Measurements from ENCODE around the gene EYA2. TPM values are rescaled to one million over a fixed set of nuclear protein-coding genes. Genes with fewer than 3 reads are reported as not detected.

The EYA2 gene
- polyA plus RNA-seq, 3 donors, result 0.04 to 0.16 TPM; not detected in 1

GRCh38 chr20:46899621-46900020 lies 5.0 kb downstream of the EYA2 start:
- Mint-ChIP-seq H3K27me3 (ENCODE audit: low read depth in 3 of 3) (peaks cover 42 to 48% (median 46%) of the 10 kb centered on the region in 3 donors), H3K4me3 (no peak overlapping the region), H3K36me3 (no peaks in the 10 kb centered on the region), H3K9me3 (peaks cover 0 to 3% (median 0%) of the 10 kb centered on the region in 7 donors), H3K4me1 (peaks cover 6% of the 10 kb centered on the region), H3K27ac (no peak overlapping the region)
- H3K4me3 ChIP-seq (replicated peaks in 1 of 3; ENCODE audit: low read depth in 2 of 3, low read length in 3 of 3), result no peak overlapping the region
- no peak overlapping the region for H2AFZ ChIP-seq (ENCODE audit: insufficient read depth, low read depth, low read length, poor library complexity, severe bottlenecking)
- no peaks in the 10 kb centered on the region for H3K36me3 ChIP-seq (replicated peaks in 1 of 2; ENCODE audit: control insufficient read depth in 1 of 2, insufficient read depth in 2 of 2, low read length in 2 of 2)
- H3K79me2 ChIP-seq (ENCODE audit: insufficient read depth, low read length), result no peaks in the 10 kb centered on the region
- peaks cover 27 to 37% of the 10 kb centered on the region in 2 donors for H3K27me3 ChIP-seq (ENCODE audit: control insufficient read depth in 2 of 2, insufficient read depth in 2 of 2, low read length in 2 of 2)
- peaks cover 0 to 4% of the 10 kb centered on the region in 2 donors for H3K9me3 ChIP-seq (replicated peaks in 1 of 2; ENCODE audit: control insufficient read depth in 1 of 2, insufficient read depth in 1 of 2, low read length in 2 of 2)
- no peaks in the 10 kb centered on the region for H3K4me1 ChIP-seq (ENCODE audit: control insufficient read depth in 1 of 2, insufficient read depth in 2 of 2, low read length in 2 of 2)
- H3K9ac ChIP-seq (ENCODE audit: insufficient read depth, low read length, poor library complexity, severe bottlenecking), result no peak overlapping the region
- WGBS (ENCODE audit: insufficient coverage), result 69% methylated on average over 5 of the region's 11 CpGs
- TF ChIP-seq, protein P1, sequence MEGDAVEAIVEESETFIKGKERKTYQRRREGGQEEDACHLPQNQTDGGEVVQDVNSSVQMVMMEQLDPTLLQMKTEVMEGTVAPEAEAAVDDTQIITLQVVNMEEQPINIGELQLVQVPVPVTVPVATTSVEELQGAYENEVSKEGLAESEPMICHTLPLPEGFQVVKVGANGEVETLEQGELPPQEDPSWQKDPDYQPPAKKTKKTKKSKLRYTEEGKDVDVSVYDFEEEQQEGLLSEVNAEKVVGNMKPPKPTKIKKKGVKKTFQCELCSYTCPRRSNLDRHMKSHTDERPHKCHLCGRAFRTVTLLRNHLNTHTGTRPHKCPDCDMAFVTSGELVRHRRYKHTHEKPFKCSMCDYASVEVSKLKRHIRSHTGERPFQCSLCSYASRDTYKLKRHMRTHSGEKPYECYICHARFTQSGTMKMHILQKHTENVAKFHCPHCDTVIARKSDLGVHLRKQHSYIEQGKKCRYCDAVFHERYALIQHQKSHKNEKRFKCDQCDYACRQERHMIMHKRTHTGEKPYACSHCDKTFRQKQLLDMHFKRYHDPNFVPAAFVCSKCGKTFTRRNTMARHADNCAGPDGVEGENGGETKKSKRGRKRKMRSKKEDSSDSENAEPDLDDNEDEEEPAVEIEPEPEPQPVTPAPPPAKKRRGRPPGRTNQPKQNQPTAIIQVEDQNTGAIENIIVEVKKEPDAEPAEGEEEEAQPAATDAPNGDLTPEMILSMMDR (IDR thresholded peaks at IDR 0.05), result no peak
- H4K20me1 ChIP-seq (ENCODE audit: insufficient read depth, low read length), result no peaks in the 10 kb centered on the region
- no peak overlapping the region for H3K4me2 ChIP-seq (replicated peaks; ENCODE audit: extremely low read depth, low read length, poor library complexity, severe bottlenecking)
- no peak overlapping the region for H3K27ac ChIP-seq (ENCODE audit: low read depth in 1 of 2, low read length in 2 of 2)
- no peak for DNase-seq
- intact Hi-C loops (cut with micrococcal nuclease), result no loop called here

GRCh38 chr20:46900086-46900485 lies 5.4 kb downstream of the EYA2 start:
- H3K9me3 ChIP-seq (replicated peaks in 1 of 2; ENCODE audit: control insufficient read depth in 1 of 2, insufficient read depth in 1 of 2, low read length in 2 of 2), result peaks cover 0 to 3% of the 10 kb centered on the region in 2 donors
- Mint-ChIP-seq H3K4me3 (no peak overlapping the region), H3K27me3 (ENCODE audit: low read depth in 3 of 3) (peaks cover 40 to 46% (median 44%) of the 10 kb centered on the region in 3 donors), H3K27ac (no peak overlapping the region), H3K36me3 (no peaks in the 10 kb centered on the region), H3K4me1 (peaks cover 6% of the 10 kb centered on the region), H3K9me3 (peaks cover 0 to 3% (median 0%) of the 10 kb centered on the region in 7 donors)
- peak in 1 of 3 donors; percentile 7 for DNase-seq
- H3K4me1 ChIP-seq (ENCODE audit: control insufficient read depth in 1 of 2, insufficient read depth in 2 of 2, low read length in 2 of 2), result no peaks in the 10 kb centered on the region
- WGBS (ENCODE audit: insufficient coverage), result no CpG with 5 or more reads among the region's 6 CpGs
- H2AFZ ChIP-seq (ENCODE audit: insufficient read depth, low read depth, low read length, poor library complexity, severe bottlenecking), result no peak overlapping the region
- intact Hi-C loops (cut with micrococcal nuclease), result no loop called here
- H4K20me1 ChIP-seq (ENCODE audit: insufficient read depth, low read length), result no peaks in the 10 kb centered on the region
- H3K27me3 ChIP-seq (ENCODE audit: control insufficient read depth in 2 of 2, insufficient read depth in 2 of 2, low read length in 2 of 2), result peaks cover 27 to 35% of the 10 kb centered on the region in 2 donors
- H3K4me3 ChIP-seq (replicated peaks in 1 of 3; ENCODE audit: low read depth in 2 of 3, low read length in 3 of 3), result no peak overlapping the region
- TF ChIP-seq, protein P1 (IDR thresholded peaks at IDR 0.05), result no peak
- no peaks in the 10 kb centered on the region for H3K79me2 ChIP-seq (ENCODE audit: insufficient read depth, low read length)
- H3K36me3 ChIP-seq (replicated peaks in 1 of 2; ENCODE audit: control insufficient read depth in 1 of 2, insufficient read depth in 2 of 2, low read length in 2 of 2), result no peaks in the 10 kb centered on the region
- H3K27ac ChIP-seq (ENCODE audit: low read depth in 1 of 2, low read length in 2 of 2), result no peak overlapping the region
- no peak overlapping the region for H3K9ac ChIP-seq (ENCODE audit: insufficient read depth, low read length, poor library complexity, severe bottlenecking)
- no peak overlapping the region for H3K4me2 ChIP-seq (replicated peaks; ENCODE audit: extremely low read depth, low read length, poor library complexity, severe bottlenecking)

All from CD14-positive monocyte (primary cell).